Endodermal cell (in vitro differentiated cells): ENCODE data around the gene SYT2. TPM values are rescaled to one million over a fixed set of nuclear protein-coding genes. Genes with fewer than 3 reads are reported as not detected.
"Not testable (repeated sequence)": the region's sequence is repeated elsewhere in the genome, so short reads cannot be mapped to it uniquely, and the experiment has no call there.

Experiments used
- DNase-seq: peaks from one replicate; pipeline ENCODE4 v3.0.0-alpha.2; 2017
- H3K27ac ChIP-seq: 2 replicates; pipeline ENCODE4 v1.5.1; 2013; ENCODE audit warnings: mild to moderate bottlenecking, low read depth, low read length, moderate library complexity
- H3K27me3 ChIP-seq: 2 replicates; pipeline ENCODE4 v1.6.1; 2013; ENCODE audit warnings: mild to moderate bottlenecking, low read length, moderate library complexity; ENCODE audit not compliant: insufficient read depth, control insufficient read depth, poor library complexity, severe bottlenecking
- H3K36me3 ChIP-seq: 2 replicates; pipeline ENCODE4 v1.7.0; 2013; ENCODE audit warnings: mild to moderate bottlenecking, low read length, moderate library complexity; ENCODE audit not compliant: control insufficient read depth, insufficient read depth
- H3K4me1 ChIP-seq: one replicate; pipeline ENCODE4 v1.7.0; 2013; ENCODE audit warnings: low read length; ENCODE audit not compliant: control insufficient read depth, insufficient read depth
- H3K4me3 ChIP-seq: 2 replicates; pipeline ENCODE4 v1.5.1; 2013; ENCODE audit warnings: mild to moderate bottlenecking, low read length, moderate library complexity
- H3K9ac ChIP-seq: 2 replicates; pipeline ENCODE4 v1.6.1; 2013; ENCODE audit warnings: mild to moderate bottlenecking, low read length, moderate library complexity; ENCODE audit not compliant: poor library complexity, severe bottlenecking; ENCODE audit errors: extremely low read depth
- H3K9me3 ChIP-seq: 2 replicates; pipeline ENCODE4 v1.6.1; 2013; ENCODE audit warnings: mild to moderate bottlenecking, low read length, moderate library complexity; ENCODE audit not compliant: control insufficient read depth
- H3K27ac Mint-ChIP-seq: 2 replicates; pipeline ENCODE4 v1.8.0; 2020; ENCODE audit warnings: mixed read lengths
- H3K27me3 Mint-ChIP-seq: 2 replicates; pipeline ENCODE4 v1.8.0; 2021; ENCODE audit warnings: mild to moderate bottlenecking, mixed read lengths; ENCODE audit not compliant: insufficient read depth
- H3K36me3 Mint-ChIP-seq: 2 replicates; pipeline ENCODE4 v1.8.0; 2020; ENCODE audit warnings: low read depth, mixed read lengths
- H3K4me1 Mint-ChIP-seq: 2 replicates; pipeline ENCODE4 v1.8.0; 2020; ENCODE audit warnings: mixed read lengths
- H3K4me3 Mint-ChIP-seq: 2 replicates; pipeline ENCODE4 v1.8.0; 2020; ENCODE audit warnings: mild to moderate bottlenecking, moderate library complexity, mixed read lengths
- H3K9me3 Mint-ChIP-seq: 2 replicates; pipeline ENCODE4 v1.8.0; 2020; ENCODE audit warnings: mild to moderate bottlenecking, mixed read lengths
- CTCF ChIP-seq: fragments of 200-600 bp; sonication (generic); conservative IDR thresholded peaks from 2 replicates; pipeline ENCODE4 v1.5.0; 2021; ENCODE audit warnings: antibody characterized with exemption, mild to moderate bottlenecking
- WGBS, 2 experiments: methylation state at CpG; one replicate each; pipeline versions ENCODE4 v1.1.5 to v1.1.7; 2013; ENCODE audit warnings: missing lambda C conversion rate in 2 of 2, mixed read lengths in 1 of 2; ENCODE audit not compliant: insufficient coverage in 1 of 2, insufficient read length in 1 of 2; 5-methylcytosine and 5-hydroxymethylcytosine counted together
- total RNA-seq, 2 donors: library from RNA; stranded (reverse); fragmentation: NEBNext Ultra II Directional in 1 of 2; extraction: Animal tissue kit (Norgen Biotek cat#: 25700) in 1 of 2; gene quantifications; 2 replicates in 1 of 2; 3 replicates in 1 of 2; pipeline ENCODE4 v1.2.1, GENCODE V29; 2021

Gene SYT2
- total RNA-seq, 2 donors from 2014 or later, result 2.9 to 4.4 TPM

GRCh38 chr1:202639500-202639899 is 70.8 kb downstream of the SYT2 start:
- Mint-ChIP-seq H3K27ac (no peak overlapping the region), H3K9me3 (no peaks in the 10 kb centered on the region), H3K27me3 (peaks cover 32% of the 10 kb centered on the region), H3K4me3 (no peak overlapping the region), H3K36me3 (no peaks in the 10 kb centered on the region), H3K4me1 (peaks cover 41% of the 10 kb centered on the region)
- Histone ChIP-seq H3K27ac (peak overlapping the region; percentile 98), H3K27me3 (peaks cover 7% of the 10 kb centered on the region), H3K36me3 (no peaks in the 10 kb centered on the region), H3K4me1 (peaks cover 23% of the 10 kb centered on the region), H3K9ac (no peak overlapping the region), H3K4me3 (no peak overlapping the region), H3K9me3 (no peaks in the 10 kb centered on the region)
- 75 to 86% methylated on average over 6 to 9 of the region's 9 CpGs for WGBS, 2 experiments
- no peak for DNase-seq
- TF ChIP-seq CTCF, result no peak

GRCh38 chr1:202638701-202639305 is 71.5 kb downstream of the SYT2 start:
- H3K27ac Mint-ChIP-seq, result peak overlapping the region; percentile 79
- not testable (repeated sequence) for H3K9me3 ChIP-seq, H3K36me3 ChIP-seq, H3K36me3 Mint-ChIP-seq, H3K9me3 Mint-ChIP-seq, H3K27me3 ChIP-seq, DNase-seq, H3K9ac ChIP-seq
- 31 to 52% methylated on average over 7 to 9 of the region's 9 CpGs for WGBS, 2 experiments
- peak overlapping the region; percentile 38 for H3K4me3 ChIP-seq
- H3K27ac ChIP-seq, result peak overlapping the region; percentile 98
- H3K27me3 Mint-ChIP-seq, result peaks cover 26% of the 10 kb centered on the region
- peaks cover 39% of the 10 kb centered on the region for H3K4me1 Mint-ChIP-seq
- H3K4me3 Mint-ChIP-seq, result peak overlapping the region; percentile 38
- H3K4me1 ChIP-seq, result peaks cover 23% of the 10 kb centered on the region

- Mint-ChIP-seq H3K27ac (peak overlapping the region; percentile 79), H3K36me3 (no peaks in the 10 kb centered on the region), H3K27me3 (peaks cover 26% of the 10 kb centered on the region), H3K9me3 (no peaks in the 10 kb centered on the region), H3K4me3 (peak overlapping the region; percentile 38), H3K4me1 (peaks cover 39% of the 10 kb centered on the region)
- TF ChIP-seq CTCF, result no peak
- peaks cover 23% of the 10 kb centered on the region for H3K4me1 ChIP-seq
- no peaks in the 10 kb centered on the region for H3K36me3 ChIP-seq
- no peak overlapping the region for H3K9ac ChIP-seq
- H3K27me3 ChIP-seq, result no peaks in the 10 kb centered on the region
- 19 to 32% methylated on average over 5 to 7 of the region's 7 CpGs for WGBS, 2 experiments
- no peaks in the 10 kb centered on the region for H3K9me3 ChIP-seq
- DNase-seq, result peak; percentile 67
- H3K4me3 ChIP-seq, result peak overlapping the region; percentile 38
- peak overlapping the region; percentile 98 for H3K27ac ChIP-seq
Measured at GRCh38 chr1:202638019-202638700, 72.1 kb downstream of the SYT2 start.

- WGBS, 2 experiments, result 75 to 93% methylated on average over 9 to 16 of the region's 16 CpGs
- peak overlapping the region; percentile 98 for H3K27ac ChIP-seq
- H3K9ac ChIP-seq, H3K4me3 ChIP-seq, H3K27me3 ChIP-seq, H3K36me3 Mint-ChIP-seq, H3K9me3 Mint-ChIP-seq, H3K36me3 ChIP-seq, H3K9me3 ChIP-seq: not testable (repeated sequence)
- H3K27me3 Mint-ChIP-seq, result peaks cover 20% of the 10 kb centered on the region
- peak; percentile 64 for DNase-seq
- peaks cover 23% of the 10 kb centered on the region for H3K4me1 ChIP-seq
- H3K4me1 Mint-ChIP-seq, result peaks cover 39% of the 10 kb centered on the region
- peak overlapping the region; percentile 38 for H3K4me3 Mint-ChIP-seq
- H3K27ac Mint-ChIP-seq, result peak overlapping the region; percentile 79
Measured at GRCh38 chr1:202637321-202638018, 72.8 kb downstream of the SYT2 start.

- not testable (repeated sequence) for H3K27me3 ChIP-seq, H3K27ac ChIP-seq, H3K27ac Mint-ChIP-seq, H3K36me3 ChIP-seq, H3K4me3 Mint-ChIP-seq, H3K9me3 ChIP-seq, DNase-seq, H3K27me3 Mint-ChIP-seq, H3K9ac ChIP-seq, H3K4me3 ChIP-seq, H3K9me3 Mint-ChIP-seq, H3K36me3 Mint-ChIP-seq
- 57 to 60% methylated on average over 3 of the region's 3 CpGs for WGBS, 2 experiments
- H3K4me1 Mint-ChIP-seq, result peaks cover 37% of the 10 kb centered on the region
- peaks cover 21% of the 10 kb centered on the region for H3K4me1 ChIP-seq
Measured at GRCh38 chr1:202636171-202636570, 74.1 kb downstream of the SYT2 start.
